Hepatocyte (in vitro differentiated cells): ENCODE measurements around the gene PAGE2B. TPM values are rescaled to one million over a fixed set of nuclear protein-coding genes. Genes with fewer than 3 reads are reported as not detected.

Experiments
- DNase-seq: peaks from one replicate; pipeline ENCODE4 v3.0.0-alpha.2; 2016; ENCODE audit warnings: low spot score
- H2AFZ ChIP-seq: fragments of 200-600 bp; sonication (generic); 2 replicates; pipeline ENCODE4 v1.6.0; 2016; ENCODE audit warnings: antibody characterized with exemption, mild to moderate bottlenecking
- H3K27ac ChIP-seq: fragments of 200-600 bp; sonication (generic); 2 replicates; pipeline ENCODE4 v1.5.1; 2016; ENCODE audit warnings: mild to moderate bottlenecking
- H3K27me3 ChIP-seq: fragments of 200-600 bp; sonication (generic); 2 replicates; pipeline ENCODE4 v1.6.1; 2016
- H3K36me3 ChIP-seq: fragments of 200-600 bp; sonication (generic); replicated peaks from 2 replicates; pipeline ENCODE4 v1.5.1; 2016; ENCODE audit warnings: low read depth; ENCODE audit not compliant: insufficient read depth
- H3K4me1 ChIP-seq: fragments of 200-600 bp; sonication (generic); 2 replicates; pipeline ENCODE4 v1.5.1; 2016; ENCODE audit warnings: mild to moderate bottlenecking, moderate library complexity; ENCODE audit not compliant: insufficient read depth
- H3K4me2 ChIP-seq: fragments of 200-600 bp; sonication (generic); 2 replicates; pipeline ENCODE4 v1.6.0; 2016
- H3K4me3 ChIP-seq: fragments of 200-600 bp; sonication (generic); 2 replicates; pipeline ENCODE4 v1.5.1; 2016; ENCODE audit warnings: mild to moderate bottlenecking
- H3K79me2 ChIP-seq: fragments of 200-600 bp; sonication (generic); 2 replicates; pipeline ENCODE4 v1.6.0; 2017; ENCODE audit warnings: mild to moderate bottlenecking
- H3K9me2 ChIP-seq: fragments of 200-600 bp; sonication (generic); replicated peaks from 2 replicates; pipeline ENCODE4 v1.6.0; 2017; ENCODE audit warnings: mild to moderate bottlenecking; ENCODE audit not compliant: insufficient read depth
- H3K9me3 ChIP-seq: fragments of 200-600 bp; sonication (generic); 2 replicates; pipeline ENCODE4 v1.5.1; 2016; ENCODE audit warnings: low read depth, mild to moderate bottlenecking
- H4K20me1 ChIP-seq: fragments of 200-600 bp; sonication (generic); 2 replicates; pipeline ENCODE4 v1.6.0; 2016; ENCODE audit warnings: mild to moderate bottlenecking; ENCODE audit not compliant: insufficient read depth, poor library complexity, severe bottlenecking
- CTCF ChIP-seq: fragments of 200-600 bp; sonication (generic); IDR thresholded peaks from 2 replicates; pipeline ENCODE4 v1.5.1; 2016; ENCODE audit warnings: antibody characterized with exemption, mild to moderate bottlenecking; ENCODE audit not compliant: poor library complexity
- EZH2 ChIP-seq: fragments of 200-600 bp; sonication (generic); IDR thresholded peaks from 2 replicates; pipeline ENCODE4 v1.6.1; 2016; ENCODE audit warnings: antibody characterized with exemption, mild to moderate bottlenecking, borderline replicate concordance
- EZH2phosphoT487 ChIP-seq: fragments of 200-600 bp; sonication (generic); IDR thresholded peaks from one replicate; pipeline ENCODE4 v1.6.1; 2018; ENCODE audit warnings: antibody characterized with exemption, mild to moderate bottlenecking, low read depth, moderate library complexity; ENCODE audit not compliant: unreplicated experiment, severe bottlenecking
- WGBS: methylation state at CpG from one replicate; pipeline ENCODE4 v1.1.6; 2016; ENCODE audit warnings: low lambda C conversion rate; ENCODE audit errors: missing lambda C conversion rate; 5-methylcytosine and 5-hydroxymethylcytosine counted together
- polyA plus RNA-seq: library from polyadenylated mRNA; unstranded; fragments of >200 nt; fragmentation: Nextera tagmentation; extraction: Ambion mirVana; gene quantifications from 2 replicates; pipeline ENCODE4 v1.2.1, GENCODE V29; 2016
- total RNA-seq: library from RNA; depleted of rRNA; stranded (reverse); fragments of >200 nt; gene quantifications from 2 replicates; pipeline ENCODE4 v1.2.3, GENCODE V29; 2014

PAGE2B gene
- total and polyA plus RNA-seq, 2 experiments from 2014 or later, result 0.45 TPM; not detected in 1

GRCh38 chrX:55123900-55124299 is 49.1 kb downstream of the PAGE2B start:
- 90% methylated on average over 7 of the region's 7 CpGs for WGBS
- Histone ChIP-seq H3K79me2 (no peaks in the 10 kb centered on the region), H3K36me3 (no peaks in the 10 kb centered on the region), H3K9me2 (no peaks in the 10 kb centered on the region), H4K20me1 (no peaks in the 10 kb centered on the region), H3K4me3 (no peak overlapping the region), H3K9me3 (no peaks in the 10 kb centered on the region), H3K4me2 (no peak overlapping the region), H2AFZ (no peak overlapping the region), H3K27me3 (no peaks in the 10 kb centered on the region), H3K4me1 (peaks cover 18% of the 10 kb centered on the region), H3K27ac (no peak overlapping the region)
- no peak for TF ChIP-seq CTCF
- no peak for TF ChIP-seq EZH2phosphoT487
- no peak for TF ChIP-seq EZH2
- no peak for DNase-seq

GRCh38 chrX:55127692-55128091 is 52.9 kb downstream of the PAGE2B start:
- DNase-seq, result no peak

More at GRCh38 chrX:55127692-55128091, 52.9 kb downstream of the PAGE2B start:
- no peaks in the 10 kb centered on the region for H3K4me1 ChIP-seq
- WGBS, result 51% methylated on average over 2 of the region's 2 CpGs
- H3K9me2 ChIP-seq, result no peaks in the 10 kb centered on the region
- no peak overlapping the region for H3K4me2 ChIP-seq
- TF ChIP-seq EZH2phosphoT487 (no peak), EZH2 (no peak), CTCF (no peak)
- no peaks in the 10 kb centered on the region for H3K79me2 ChIP-seq
- H3K27me3 ChIP-seq, result no peaks in the 10 kb centered on the region
- no peak overlapping the region for H3K27ac ChIP-seq
- no peak overlapping the region for H2AFZ ChIP-seq
- H3K9me3 ChIP-seq, result no peaks in the 10 kb centered on the region
- no peak overlapping the region for H3K4me3 ChIP-seq
- H3K36me3 ChIP-seq, result no peaks in the 10 kb centered on the region
- H4K20me1 ChIP-seq, result no peaks in the 10 kb centered on the region

Other genes with a start within 250 kb of the PAGE2B start
- 46.2 and 53.5 TPM in 2 replicates for gene TRO, start 154.2 kb upstream of the PAGE2B start, total RNA-seq
- 65.7 and 89.2 TPM in 2 replicates for gene TRO, start 154.2 kb upstream of the PAGE2B start, polyA plus RNA-seq
- gene PFKFB1, start 80.8 kb upstream of the PAGE2B start, total RNA-seq, result 1.5 and 2.1 TPM in 2 replicates
- gene PFKFB1, start 80.8 kb upstream of the PAGE2B start, polyA plus RNA-seq, result 0.59 and 1.4 TPM in 2 replicates
- 11.5 and 13.8 TPM in 2 replicates for gene APEX2, start 74.7 kb upstream of the PAGE2B start, total RNA-seq
- gene APEX2, start 74.7 kb upstream of the PAGE2B start, polyA plus RNA-seq, result 19.1 and 19.9 TPM in 2 replicates
- gene ALAS2, start 44.1 kb upstream of the PAGE2B start, total RNA-seq, result 0.36 TPM in 1 of 2 replicates, not detected in the other
- not detected in 2 replicates for gene ALAS2, start 44.1 kb upstream of the PAGE2B start, polyA plus RNA-seq
- not detected in 2 replicates for gene PAGE2, start 14.0 kb downstream of the PAGE2B start, total RNA-seq
- not detected in 2 replicates for gene PAGE2, start 14.0 kb downstream of the PAGE2B start, polyA plus RNA-seq
- not detected in 2 replicates for gene PAGE5, start 145.3 kb downstream of the PAGE2B start, total RNA-seq
- gene PAGE5, start 145.3 kb downstream of the PAGE2B start, polyA plus RNA-seq, result not detected in 2 replicates
- not detected in 2 replicates for gene PAGE3, start 189.9 kb downstream of the PAGE2B start, total RNA-seq
- gene PAGE3, start 189.9 kb downstream of the PAGE2B start, polyA plus RNA-seq, result not detected in 2 replicates